ENCODE results near the gene RTP5.

- TF ChIP-seq POLR2A (IDR thresholded peaks at IDR 0.05; ENCODE audit: low read depth, low read length) (no peak), TAF1 (IDR thresholded peaks at IDR 0.05; ENCODE audit: borderline replicate concordance, low read depth, low read length) (no peak), POLR2AphosphoS5 (IDR thresholded peaks at IDR 0.05; ENCODE audit: low read depth, low read length) (no peak)
Measured at GRCh38 chr2:241867776-241868420, 1.6 kb upstream of the RTP5 start.

Measured in GM12892 (cell line).